Astrocyte of the spinal cord (primary cell): Measurements from ENCODE around the gene MCC.
A peak's percentile ranks its signal among the peaks of the same experiment; 100 is the strongest.

Source experiments
- DNase-seq: peaks from one replicate; pipeline ENCODE4 v3.0.0; 2011; ENCODE audit warnings: low read depth, low spot score
- H3K4me3 ChIP-seq: 2 replicates; pipeline ENCODE4 v1.5.1; 2011; ENCODE audit warnings: low read depth, mild to moderate bottlenecking, low read length, moderate library complexity
- CTCF ChIP-seq: IDR thresholded peaks from 2 replicates; pipeline ENCODE4 v1.5.1; 2012; ENCODE audit warnings: low read depth, mild to moderate bottlenecking, low read length, inconsistent platforms
- in situ Hi-C: cut with HindIII; loops from 2 replicates; pipeline ENCODE4 v1.10.0; 2017; ENCODE audit warnings: low sequenced_read_pairs

MCC gene

DNA sequence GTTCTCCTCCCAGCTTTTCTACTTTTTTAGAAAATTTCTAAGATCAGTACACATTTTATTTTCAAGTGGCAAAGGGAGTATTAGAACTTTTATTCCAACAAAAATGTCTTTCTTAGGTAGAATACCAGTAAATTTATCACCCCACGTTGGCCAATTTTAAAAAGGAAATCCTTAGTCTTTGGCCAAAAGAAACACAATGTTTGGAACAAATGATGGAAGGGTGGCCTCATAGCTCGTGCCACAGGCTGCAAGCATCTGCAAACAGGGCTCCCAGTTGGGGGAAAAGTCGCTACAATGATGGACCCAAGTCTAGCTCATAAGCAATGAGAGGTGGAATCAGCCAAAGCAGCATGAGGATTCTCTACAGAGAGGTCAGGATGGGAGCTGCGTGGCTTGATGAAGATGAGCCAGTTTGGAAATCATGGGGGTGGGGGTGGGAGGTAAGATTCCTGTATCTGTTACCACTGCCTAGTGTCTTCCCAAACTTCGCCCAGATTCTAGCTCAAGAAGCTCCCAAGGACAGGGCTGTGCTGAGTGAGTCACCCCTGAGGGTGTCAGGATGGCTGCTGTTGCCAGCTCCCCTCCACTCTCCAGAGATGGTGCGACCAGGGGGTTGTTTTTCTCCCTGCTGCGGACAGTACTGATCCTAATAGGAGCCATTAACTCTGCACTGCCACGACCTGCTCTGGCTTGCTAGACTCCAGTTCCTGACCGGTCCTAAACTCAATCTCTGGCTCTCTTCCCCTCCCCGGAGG, 436.0 kb downstream of the MCC start:
- H3K4me3 ChIP-seq: no peak overlapping the region
- in situ Hi-C loops: no loop called here
- TF ChIP-seq CTCF: no peak
- DNase-seq: no peak

DNA sequence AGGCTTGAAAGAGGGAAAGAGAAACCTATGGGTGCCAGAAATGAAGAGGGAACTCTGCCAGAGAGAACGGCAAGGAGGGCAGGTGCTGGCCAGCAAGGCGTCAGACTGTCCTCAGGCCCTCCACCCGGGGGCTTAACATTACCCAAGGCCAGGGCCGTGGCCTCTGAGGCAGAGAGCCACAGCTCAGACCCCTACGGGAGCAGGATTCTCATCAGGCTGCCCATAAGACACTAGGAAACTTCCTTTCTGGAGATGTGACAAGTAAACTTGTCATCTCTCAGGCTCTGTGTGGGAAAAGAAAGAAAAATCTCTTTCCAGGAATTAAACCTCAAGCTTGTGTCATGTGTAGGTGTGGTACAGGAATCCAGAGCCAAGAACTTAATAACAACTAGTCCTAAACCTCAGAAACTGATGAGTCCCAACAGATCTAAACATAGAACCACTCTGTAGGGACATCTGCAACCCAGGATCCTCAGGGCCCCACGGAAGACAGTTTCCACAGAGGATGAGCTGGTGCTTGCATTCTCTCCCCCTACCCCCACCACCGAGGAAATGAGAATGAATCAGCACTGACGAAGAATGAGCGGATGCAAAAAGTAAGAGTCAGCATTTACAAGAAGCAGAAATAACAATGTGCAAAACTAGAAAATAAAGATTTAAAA, 437.4 kb downstream of the MCC start:
- no peak for TF ChIP-seq CTCF
- no peak overlapping the region for H3K4me3 ChIP-seq
- in situ Hi-C loops: no loop called here
- peak; percentile 83 for DNase-seq

- TF ChIP-seq CTCF: no peak
- H3K4me3 ChIP-seq: no peak overlapping the region
- no peak for DNase-seq
- in situ Hi-C loops: loop anchor here (10.0 kb wide), 1 partner anchor 96 kb away; no protein-coding TSS in a partner anchor
Observed at GRCh38 chr5:113048931-113049330, 439.3 kb downstream of the MCC start.

DNA sequence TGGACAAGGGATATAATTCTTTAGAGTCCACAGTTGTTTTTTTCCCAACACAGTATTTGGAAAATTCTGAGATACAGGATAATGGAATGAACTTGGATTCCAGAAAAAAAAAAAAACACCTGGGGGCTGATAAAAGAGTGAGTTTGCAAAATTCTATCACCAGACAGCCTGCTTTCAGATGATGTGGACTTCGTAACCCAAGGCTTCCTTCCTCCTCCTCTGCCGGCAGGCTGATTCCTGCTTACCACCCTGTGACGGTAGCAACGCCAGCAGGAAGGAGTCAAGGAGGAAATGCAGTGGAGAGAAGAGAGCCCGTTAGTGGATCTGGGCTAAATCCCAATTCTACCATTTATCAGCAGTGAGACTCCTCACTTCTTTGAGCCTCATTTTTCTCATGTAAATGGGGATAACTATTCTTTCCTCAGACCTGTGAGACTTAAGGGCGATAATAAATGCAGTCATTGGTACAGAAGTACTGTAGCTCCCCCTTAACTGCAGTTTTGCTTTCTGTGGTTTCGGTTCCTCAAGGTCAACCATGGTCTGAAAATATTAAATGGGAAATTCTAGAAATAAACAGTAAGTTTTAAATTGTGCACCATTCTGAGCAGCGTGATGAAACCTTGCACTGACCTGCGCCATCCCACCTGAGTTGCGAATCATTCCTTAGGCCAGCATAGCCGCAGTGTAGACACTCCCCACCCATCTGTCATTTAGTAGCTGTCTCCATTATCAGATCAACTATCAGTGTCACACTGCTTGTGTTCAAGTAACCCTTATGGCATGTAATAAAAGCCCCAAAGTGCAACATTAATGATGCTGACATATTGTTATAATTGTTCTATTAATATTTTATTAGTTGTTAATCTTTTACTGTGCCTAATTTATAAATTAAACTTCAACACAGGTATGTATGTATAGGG, 440.3 kb downstream of the MCC start:
- H3K4me3 ChIP-seq: no peak overlapping the region
- no peak for DNase-seq
- TF ChIP-seq CTCF: no peak
- in situ Hi-C loops: loop anchor here (10.0 kb wide), 1 partner anchor 97 kb away; no protein-coding TSS in a partner anchor

DNA sequence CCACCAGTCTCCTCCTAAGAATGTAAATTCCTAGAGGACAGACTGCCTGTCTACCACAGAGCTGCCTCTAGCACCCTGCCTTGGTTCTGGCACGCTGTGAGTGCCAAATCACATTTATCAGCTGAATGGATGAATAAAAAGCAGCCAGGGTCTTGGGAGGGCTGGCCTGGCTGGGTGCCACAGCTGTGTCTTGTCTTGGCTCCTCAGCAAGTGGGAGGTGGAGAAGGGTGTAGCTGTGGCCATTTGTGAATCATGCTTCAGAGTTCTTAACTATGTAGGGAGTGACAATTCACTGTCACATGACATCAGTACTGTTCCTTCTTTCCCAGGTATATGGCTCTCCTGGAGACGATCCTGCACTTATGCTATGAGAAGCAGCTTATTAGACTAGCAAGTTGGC, 441.0 kb downstream of the MCC start:
- no peak overlapping the region for H3K4me3 ChIP-seq
- no peak for TF ChIP-seq CTCF
- DNase-seq: peak; percentile 37
- in situ Hi-C loops: loop anchor here (10.0 kb wide), 1 partner anchor 98 kb away; no protein-coding TSS in a partner anchor
